Breast epithelium (tissue), 3 donors: ENCODE data around the gene PHKA2.

Experiments used
- POLR2A ChIP-seq: fragments of 450-650 bp; IDR thresholded peaks from one replicate; pipeline ENCODE4 v1.6.1; 2016; ENCODE audit warnings: antibody characterized with exemption, mild to moderate bottlenecking, moderate library complexity
- TF ChIP-seq, protein P1 (sequence below), 3 donors: fragments of 450-650 bp; IDR thresholded peaks; one replicate each; pipeline ENCODE4 v1.5.1; 2016 to 2017; ENCODE audit warnings: antibody characterized with exemption in 3 of 3, mild to moderate bottlenecking in 3 of 3, moderate library complexity in 3 of 3

GRCh38 chrX:18896680-18897544, 87.0 kb downstream of the PHKA2 start:
- TF ChIP-seq, protein P1, sequence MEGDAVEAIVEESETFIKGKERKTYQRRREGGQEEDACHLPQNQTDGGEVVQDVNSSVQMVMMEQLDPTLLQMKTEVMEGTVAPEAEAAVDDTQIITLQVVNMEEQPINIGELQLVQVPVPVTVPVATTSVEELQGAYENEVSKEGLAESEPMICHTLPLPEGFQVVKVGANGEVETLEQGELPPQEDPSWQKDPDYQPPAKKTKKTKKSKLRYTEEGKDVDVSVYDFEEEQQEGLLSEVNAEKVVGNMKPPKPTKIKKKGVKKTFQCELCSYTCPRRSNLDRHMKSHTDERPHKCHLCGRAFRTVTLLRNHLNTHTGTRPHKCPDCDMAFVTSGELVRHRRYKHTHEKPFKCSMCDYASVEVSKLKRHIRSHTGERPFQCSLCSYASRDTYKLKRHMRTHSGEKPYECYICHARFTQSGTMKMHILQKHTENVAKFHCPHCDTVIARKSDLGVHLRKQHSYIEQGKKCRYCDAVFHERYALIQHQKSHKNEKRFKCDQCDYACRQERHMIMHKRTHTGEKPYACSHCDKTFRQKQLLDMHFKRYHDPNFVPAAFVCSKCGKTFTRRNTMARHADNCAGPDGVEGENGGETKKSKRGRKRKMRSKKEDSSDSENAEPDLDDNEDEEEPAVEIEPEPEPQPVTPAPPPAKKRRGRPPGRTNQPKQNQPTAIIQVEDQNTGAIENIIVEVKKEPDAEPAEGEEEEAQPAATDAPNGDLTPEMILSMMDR (IDR thresholded peaks at IDR 0.05): no peak
- TF ChIP-seq POLR2A: no peak
